Measurements from ENCODE around the gene FARP2.

DNA sequence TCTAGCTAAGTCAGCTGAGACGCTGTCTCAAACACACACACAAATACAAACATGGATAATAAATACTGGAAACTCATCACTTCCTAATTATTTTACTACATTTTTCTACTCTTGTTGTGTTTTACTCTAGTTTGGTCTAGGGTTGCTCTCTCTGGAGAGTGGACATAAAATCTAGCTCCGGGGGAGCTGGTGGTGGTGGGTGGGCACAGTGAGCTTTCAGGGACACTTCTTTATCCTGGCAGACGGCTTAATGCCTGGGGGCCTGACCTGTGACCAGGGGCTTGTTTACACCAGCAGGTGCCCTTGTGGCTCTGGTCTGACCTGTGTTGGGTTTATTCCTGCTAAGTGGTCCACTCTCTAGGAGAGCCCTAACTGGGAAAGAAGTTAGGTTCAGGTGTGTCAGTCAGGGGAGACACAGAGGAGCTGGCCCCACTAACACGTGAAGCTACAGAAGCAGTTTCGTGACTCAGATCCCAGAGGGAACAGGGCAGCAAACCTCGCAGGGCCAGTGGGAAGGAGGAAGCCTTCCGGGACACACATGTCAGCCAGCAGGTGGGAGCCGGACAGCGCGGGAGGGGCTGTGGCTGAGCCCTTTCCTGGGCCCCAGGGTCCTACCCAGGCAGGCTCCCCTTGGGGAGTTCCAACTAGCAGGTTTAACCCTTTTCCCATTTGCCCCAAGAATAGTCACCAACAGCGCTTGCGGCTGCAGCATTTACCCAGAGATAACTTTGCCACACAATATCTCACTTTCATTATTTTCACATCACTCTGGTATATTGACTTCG is 180.0 kb downstream of the FARP2 start:
- TF ChIP-seq, protein P1, sequence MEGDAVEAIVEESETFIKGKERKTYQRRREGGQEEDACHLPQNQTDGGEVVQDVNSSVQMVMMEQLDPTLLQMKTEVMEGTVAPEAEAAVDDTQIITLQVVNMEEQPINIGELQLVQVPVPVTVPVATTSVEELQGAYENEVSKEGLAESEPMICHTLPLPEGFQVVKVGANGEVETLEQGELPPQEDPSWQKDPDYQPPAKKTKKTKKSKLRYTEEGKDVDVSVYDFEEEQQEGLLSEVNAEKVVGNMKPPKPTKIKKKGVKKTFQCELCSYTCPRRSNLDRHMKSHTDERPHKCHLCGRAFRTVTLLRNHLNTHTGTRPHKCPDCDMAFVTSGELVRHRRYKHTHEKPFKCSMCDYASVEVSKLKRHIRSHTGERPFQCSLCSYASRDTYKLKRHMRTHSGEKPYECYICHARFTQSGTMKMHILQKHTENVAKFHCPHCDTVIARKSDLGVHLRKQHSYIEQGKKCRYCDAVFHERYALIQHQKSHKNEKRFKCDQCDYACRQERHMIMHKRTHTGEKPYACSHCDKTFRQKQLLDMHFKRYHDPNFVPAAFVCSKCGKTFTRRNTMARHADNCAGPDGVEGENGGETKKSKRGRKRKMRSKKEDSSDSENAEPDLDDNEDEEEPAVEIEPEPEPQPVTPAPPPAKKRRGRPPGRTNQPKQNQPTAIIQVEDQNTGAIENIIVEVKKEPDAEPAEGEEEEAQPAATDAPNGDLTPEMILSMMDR (conservative IDR thresholded peaks at IDR 0.05 in 1 of 2, IDR thresholded peaks at IDR 0.05 in 1 of 2; ENCODE audit: extremely low read depth in 1 of 2, insufficient read depth in 1 of 2, low read depth in 1 of 2, low read length in 2 of 2), result no peak
- TF ChIP-seq EZH2 (IDR thresholded peaks at IDR 0.05; ENCODE audit: borderline replicate concordance, low read length), result no peak
